ENCODE measurements around the gene SH3PXD2A. TPM values are rescaled to one million over a fixed set of nuclear protein-coding genes. Genes with fewer than 3 reads are reported as not detected.

SH3PXD2A gene
- total and polyA plus RNA-seq, 9 of the 15 experiments (the other 6 are each of a cell fraction or from before 2014, with no cell fraction given): 0.41 to 9.3 (median 2.5) TPM

DNA sequence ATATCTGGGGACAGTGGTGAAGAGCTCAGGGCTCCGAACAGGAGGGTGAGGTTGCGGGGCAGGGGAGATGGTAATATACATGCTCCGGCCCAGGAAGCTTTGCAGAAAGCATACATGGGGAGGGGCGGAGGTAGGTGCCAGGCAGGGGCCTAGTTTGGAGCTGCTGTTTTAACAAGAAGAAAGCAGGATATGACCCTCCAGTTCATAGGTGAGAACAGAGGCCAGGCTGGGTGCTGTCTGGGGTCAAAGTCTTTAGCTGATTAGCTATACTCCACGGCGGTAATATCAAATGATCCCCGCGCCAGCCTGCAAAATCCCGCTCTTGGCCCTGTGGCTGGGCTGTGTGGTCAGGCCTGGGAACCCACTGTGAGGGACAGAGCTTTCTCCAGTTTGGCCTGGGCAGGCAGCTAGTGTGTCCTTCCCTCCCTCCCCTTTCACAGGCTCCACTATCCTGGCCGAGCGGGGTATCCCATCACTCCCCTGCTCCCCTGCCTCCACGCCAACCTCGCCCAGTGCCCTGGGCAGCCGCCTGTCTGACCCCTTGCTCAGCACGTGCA lies 266.2 kb downstream of the SH3PXD2A start:
- Histone ChIP-seq H3K27ac (ENCODE audit: extremely low read depth, low read depth, low read length) (no peak overlapping the region), H3K4me3 (no peak overlapping the region), H3K4me1 (replicated peaks in 1 of 2; ENCODE audit: control insufficient read depth in 2 of 2, insufficient read depth in 2 of 2, low read length in 2 of 2) (no peaks in the 10 kb centered on the region; a peak in 2 of 5 replicates), H3K79me2 (ENCODE audit: control insufficient read depth, insufficient read depth, low read length) (no peaks in the 10 kb centered on the region), H4K20me1 (replicated peaks; ENCODE audit: control insufficient read depth, insufficient read depth, low read length) (no peaks in the 10 kb centered on the region), H3K9ac (ENCODE audit: insufficient read depth in 1 of 2, low read depth in 2 of 2, low read length in 2 of 2) (no peak overlapping the region), H3K9me1 (ENCODE audit: control insufficient read depth, insufficient read depth, low read length) (no peaks in the 10 kb centered on the region), H3K9me3 (replicated peaks; ENCODE audit: control insufficient read depth, insufficient read depth, low read depth, low read length) (no peaks in the 10 kb centered on the region), H2AFZ (ENCODE audit: low read depth, low read length) (no peak overlapping the region), H3K36me3 (ENCODE audit: control insufficient read depth, insufficient read depth, low read length) (no peaks in the 10 kb centered on the region), H3K4me2 (ENCODE audit: insufficient read depth, low read length) (no peak overlapping the region), H3K27me3 (ENCODE audit: control insufficient read depth in 2 of 2, insufficient read depth in 2 of 2, low read length in 2 of 2) (no peaks in the 10 kb centered on the region)
- CTCF ChIA-PET (ENCODE audit: low intra/inter-chr PET ratio): no interaction called here
- intact Hi-C loops (cut with micrococcal nuclease): no loop called here
- no peak for ATAC-seq
- DNase-seq (ENCODE audit: extremely low read depth in 1 of 4, low spot score in 3 of 4): no peak
- no TSS peak for BruUV-seq (replicated peaks)
- in situ Hi-C loops (cut with MboI): loop anchor here (25.0 kb wide), 1 partner anchor 273 kb away; the partner anchor contains the start of gene SH3PXD2A
- TF ChIP-seq PRMT5 (CRISPR knock-in tag; IDR thresholded peaks at IDR 0.05) (no peak), ZNF197 (CRISPR knock-in tag; IDR thresholded peaks at IDR 0.05; ENCODE audit: low read depth) (no peak), ELK1 (CRISPR knock-in tag; IDR thresholded peaks at IDR 0.05) (no peak), PYGO2 (tag; IDR thresholded peaks at IDR 0.05) (no peak)
- POLR2A ChIA-PET: interaction anchor here (0.6 to 1.5 kb wide), 2 partner anchors 9 to 73 kb away, joined by 3 to 4 read pairs; no protein-coding TSS in a partner anchor
- 57% methylated on average over 15 of the region's 15 CpGs for WGBS (ENCODE audit: insufficient coverage, low coverage, missing lambda C conversion rate)
- no peak for FAIRE-seq

GRCh38 chr10:103587073-103587472 lies 268.3 kb downstream of the SH3PXD2A start:
- ChIA-PET POLR2A (no interaction called here), CTCF (ENCODE audit: low intra/inter-chr PET ratio) (no interaction called here)
- intact Hi-C loops (cut with micrococcal nuclease): no loop called here

More at GRCh38 chr10:103587073-103587472, 268.3 kb downstream of the SH3PXD2A start:
- BruUV-seq (replicated peaks): no TSS peak
- Histone ChIP-seq H3K9me1 (ENCODE audit: control insufficient read depth, insufficient read depth, low read length) (no peaks in the 10 kb centered on the region), H3K27ac (ENCODE audit: extremely low read depth, low read depth, low read length) (no peak overlapping the region), H2AFZ (ENCODE audit: low read depth, low read length) (no peak overlapping the region), H3K4me2 (ENCODE audit: insufficient read depth, low read length) (no peak overlapping the region), H4K20me1 (replicated peaks; ENCODE audit: control insufficient read depth, insufficient read depth, low read length) (no peaks in the 10 kb centered on the region), H3K79me2 (ENCODE audit: control insufficient read depth, insufficient read depth, low read length) (no peaks in the 10 kb centered on the region), H3K9ac (ENCODE audit: insufficient read depth in 1 of 2, low read depth in 2 of 2, low read length in 2 of 2) (no peak overlapping the region), H3K9me3 (replicated peaks; ENCODE audit: control insufficient read depth, insufficient read depth, low read depth, low read length) (no peaks in the 10 kb centered on the region), H3K36me3 (ENCODE audit: control insufficient read depth, insufficient read depth, low read length) (no peaks in the 10 kb centered on the region), H3K27me3 (ENCODE audit: control insufficient read depth in 2 of 2, insufficient read depth in 2 of 2, low read length in 2 of 2) (no peaks in the 10 kb centered on the region), H3K4me3 (no peak overlapping the region), H3K4me1 (replicated peaks in 1 of 2; ENCODE audit: control insufficient read depth in 2 of 2, insufficient read depth in 2 of 2, low read length in 2 of 2) (peaks cover 4 to 7% of the 10 kb centered on the region in 2 experiments; a peak in 3 of 5 replicates)
- in situ Hi-C loops (cut with MboI): loop anchor here (25.0 kb wide), 1 partner anchor 275 kb away; the partner anchor contains the start of gene SH3PXD2A
- DNase-seq (ENCODE audit: extremely low read depth in 1 of 4, low spot score in 3 of 4): no peak
- ATAC-seq: no peak
- FAIRE-seq: no peak
- TF ChIP-seq POLR2A (conservative IDR thresholded peaks at IDR 0.05) (no peak), SAFB (IDR thresholded peaks at IDR 0.05; ENCODE audit: borderline replicate concordance, low read depth, low read length) (no peak), KAT7 (CRISPR knock-in tag; IDR thresholded peaks at IDR 0.05; ENCODE audit: borderline replicate concordance) (no peak), ZBTB1 (CRISPR knock-in tag; IDR thresholded peaks at IDR 0.05; ENCODE audit: borderline replicate concordance, low read depth) (no peak), ZNF224 (CRISPR knock-in tag; IDR thresholded peaks at IDR 0.05) (no peak), ELF2 (CRISPR knock-in tag; IDR thresholded peaks at IDR 0.05) (no peak), SAFB2 (IDR thresholded peaks at IDR 0.05; ENCODE audit: borderline replicate concordance, low read depth, low read length, severe bottlenecking) (no peak), FOXK2 (conservative IDR thresholded peaks at IDR 0.05 in 1 of 2, IDR thresholded peaks at IDR 0.05 in 1 of 2; ENCODE audit: low read depth in 2 of 2) (no peak)
- TF ChIP-seq, protein P1, sequence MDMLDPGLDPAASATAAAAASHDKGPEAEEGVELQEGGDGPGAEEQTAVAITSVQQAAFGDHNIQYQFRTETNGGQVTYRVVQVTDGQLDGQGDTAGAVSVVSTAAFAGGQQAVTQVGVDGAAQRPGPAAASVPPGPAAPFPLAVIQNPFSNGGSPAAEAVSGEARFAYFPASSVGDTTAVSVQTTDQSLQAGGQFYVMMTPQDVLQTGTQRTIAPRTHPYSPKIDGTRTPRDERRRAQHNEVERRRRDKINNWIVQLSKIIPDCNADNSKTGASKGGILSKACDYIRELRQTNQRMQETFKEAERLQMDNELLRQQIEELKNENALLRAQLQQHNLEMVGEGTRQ (CRISPR knock-in tag; IDR thresholded peaks at IDR 0.05): no peak

Data from K562 (cell line).